Smooth muscle cell of the pulmonary artery (primary cell): Measurements from ENCODE around the gene SEPTIN7. TPM values are rescaled to one million over a fixed set of nuclear protein-coding genes. Genes with fewer than 3 reads are reported as not detected.

Experiments used
- total RNA-seq: library from RNA; depleted of rRNA; stranded (reverse); fragments of >200 nt; gene quantifications from 2 replicates; pipeline ENCODE4 v1.2.3, GENCODE V29; 2014

SEPTIN7 gene
- 213 and 289 TPM in 2 replicates for total RNA-seq

DNA sequence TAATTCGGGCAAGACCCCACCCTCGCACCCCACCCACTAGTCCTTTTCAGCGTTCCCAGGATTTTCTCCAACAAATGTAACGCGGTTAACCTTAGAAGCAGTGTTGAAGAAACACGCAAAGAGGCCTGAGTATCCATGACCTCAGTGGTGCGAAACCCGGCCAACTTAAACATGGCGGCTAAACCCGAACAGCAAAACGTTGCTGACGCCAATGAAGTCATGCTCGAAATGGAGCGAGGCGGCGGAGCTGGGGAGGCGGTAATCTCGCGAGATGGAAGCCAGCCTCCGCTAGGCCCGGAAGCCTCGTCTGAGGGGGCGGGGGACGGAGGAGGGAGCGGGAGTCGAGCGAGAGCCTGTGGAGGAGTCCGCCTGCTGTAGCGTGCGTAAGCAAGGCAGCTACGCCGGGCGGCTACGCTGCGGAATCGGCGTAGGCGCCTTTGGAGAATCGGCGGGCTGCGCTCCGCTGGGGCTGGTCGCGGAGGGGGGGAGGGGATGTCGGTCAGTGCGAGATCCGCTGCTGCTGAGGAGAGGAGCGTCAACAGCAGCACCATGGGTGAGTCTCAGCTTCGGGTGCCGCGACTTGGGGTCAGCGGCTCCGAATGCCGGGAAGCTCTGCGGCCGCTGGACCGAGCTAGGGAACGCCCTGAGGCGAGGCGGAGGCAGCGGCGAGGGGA, at the start of gene SEPTIN7:
Gene SEPTIN7 (plus strand): TSS at position 340 of the 674 bp plus-strand sequence. CDS start 153 bp downstream, at position 493.

Other genes with a start within 250 kb of the SEPTIN7 start
- 31.3 and 35.7 TPM in 2 replicates for gene HERPUD2, start 105.9 kb upstream of the SEPTIN7 start, total RNA-seq